GM23338 (cell line): Measurements from ENCODE around the gene MFAP3. TPM values are rescaled to one million over a fixed set of nuclear protein-coding genes. Genes with fewer than 3 reads are reported as not detected.

ENCODE experiments used
- ATAC-seq: fragments of 200-7000 bp; cut with Tn5 transposase; 3 replicates; pipeline ENCODE4 v1.9.1; 2020
- DNase-seq: peaks from one replicate; pipeline ENCODE4 v3.0.0-alpha.2; 2015; ENCODE audit warnings: low spot score
- H2AFZ ChIP-seq: fragments of 200-600 bp; sonication (generic); 2 replicates; pipeline ENCODE4 v1.8.0; 2016; ENCODE audit warnings: antibody characterized with exemption, mild to moderate bottlenecking, moderate library complexity
- H3F3A ChIP-seq: fragments of 200-600 bp; sonication (generic); replicated peaks from 2 replicates; pipeline ENCODE4 v1.8.0; 2017; ENCODE audit warnings: antibody characterized with exemption, mixed run types, low read depth
- H3K27ac ChIP-seq: fragments of 200-600 bp; sonication (generic); 2 replicates; pipeline ENCODE4 v1.6.1; 2016; ENCODE audit warnings: low read depth
- H3K27me3 ChIP-seq: fragments of 200-600 bp; sonication (generic); 2 replicates; pipeline ENCODE4 v1.8.0; 2016; ENCODE audit warnings: mild to moderate bottlenecking, mixed run types, moderate library complexity; ENCODE audit not compliant: insufficient read depth
- H3K36me3 ChIP-seq: fragments of 200-600 bp; sonication (generic); 2 replicates; pipeline ENCODE4 v1.8.0; 2016; ENCODE audit warnings: mild to moderate bottlenecking; ENCODE audit not compliant: insufficient read depth
- H3K4me1 ChIP-seq: fragments of 200-600 bp; sonication (generic); 2 replicates; pipeline ENCODE4 v1.8.0; 2016; ENCODE audit warnings: mild to moderate bottlenecking, moderate library complexity; ENCODE audit not compliant: insufficient read depth
- H3K4me2 ChIP-seq: fragments of 200-600 bp; sonication (generic); 2 replicates; pipeline ENCODE4 v1.7.1; 2017; ENCODE audit warnings: mixed run types
- H3K4me3 ChIP-seq: fragments of 200-600 bp; sonication (generic); 2 replicates; pipeline ENCODE4 v1.6.1; 2016; ENCODE audit warnings: mixed run types
- H3K79me2 ChIP-seq: fragments of 200-600 bp; sonication (generic); replicated peaks from 2 replicates; pipeline ENCODE4 v1.8.0; 2017; ENCODE audit warnings: mild to moderate bottlenecking; ENCODE audit not compliant: insufficient read depth
- H3K9me2 ChIP-seq: fragments of 200-600 bp; sonication (generic); 2 replicates; pipeline ENCODE4 v1.8.0; 2017; ENCODE audit not compliant: insufficient read depth
- H4K20me1 ChIP-seq: fragments of 200-600 bp; sonication (generic); replicated peaks from 2 replicates; pipeline ENCODE4 v1.8.0; 2017; ENCODE audit warnings: mild to moderate bottlenecking; ENCODE audit not compliant: insufficient read depth
- H3K27ac Mint-ChIP-seq: 2 replicates; pipeline ENCODE4 v1.8.0; 2020; ENCODE audit warnings: inconsistent platforms, mild to moderate bottlenecking, moderate library complexity, mixed read lengths
- H3K27me3 Mint-ChIP-seq: 3 replicates; pipeline ENCODE4 v1.8.0; 2022; ENCODE audit warnings: low read depth, mild to moderate bottlenecking, moderate library complexity, mixed read lengths, inconsistent platforms; ENCODE audit not compliant: insufficient read depth, poor library complexity
- H3K36me3 Mint-ChIP-seq: 3 replicates; pipeline ENCODE4 v1.8.0; 2021; ENCODE audit warnings: low read depth, mild to moderate bottlenecking, inconsistent platforms, moderate library complexity, mixed read lengths
- H3K4me1 Mint-ChIP-seq: 3 replicates; pipeline ENCODE4 v1.8.0; 2020; ENCODE audit warnings: mild to moderate bottlenecking, inconsistent platforms, mixed read lengths
- H3K4me3 Mint-ChIP-seq: 3 replicates; pipeline ENCODE4 v1.8.0; 2021; ENCODE audit warnings: moderate library complexity, mild to moderate bottlenecking, inconsistent platforms, mixed read lengths
- H3K9me3 Mint-ChIP-seq: 3 replicates; pipeline ENCODE4 v1.8.0; 2020; ENCODE audit warnings: moderate library complexity, mild to moderate bottlenecking, inconsistent platforms, mixed read lengths
- CREB1 ChIP-seq: fragments of 250-450 bp; sonication (Bioruptor Pico); IDR thresholded peaks from 2 replicates; pipeline ENCODE4 v1.5.0; 2020; ENCODE audit warnings: low read depth, mild to moderate bottlenecking, moderate library complexity
- JUNB ChIP-seq: IDR thresholded peaks from one replicate; pipeline ENCODE4 v1.6.1; 2016; ENCODE audit warnings: antibody characterized with exemption; ENCODE audit not compliant: unreplicated experiment
- STAT1 ChIP-seq: IDR thresholded peaks from one replicate; pipeline ENCODE4 v1.6.1; 2016; ENCODE audit warnings: antibody characterized with exemption; ENCODE audit not compliant: unreplicated experiment
- ZNF114 ChIP-seq: fragments of 250-450 bp; sonication (Bioruptor Pico); IDR thresholded peaks from 2 replicates; pipeline ENCODE4 v1.5.0; 2020; ENCODE audit warnings: mild to moderate bottlenecking, moderate library complexity
- ZNF462 ChIP-seq: fragments of 250-450 bp; sonication (Bioruptor Pico); IDR thresholded peaks from 2 replicates; pipeline ENCODE4 v1.5.0; 2020; ENCODE audit warnings: mild to moderate bottlenecking, moderate library complexity
- polyA plus RNA-seq: library from polyadenylated mRNA; unstranded; fragments of >200 nt; fragmentation: Nextera tagmentation; extraction: Ambion mirVana; gene quantifications from 2 replicates; pipeline ENCODE4 v1.2.1, GENCODE V29; 2016
- total RNA-seq: library from RNA; depleted of rRNA; stranded (reverse); fragments of >200 nt; shearing (Covaris generic); gene quantifications from 2 replicates; pipeline ENCODE4 v1.2.3, GENCODE V29; 2014

MFAP3 gene
- total and polyA plus RNA-seq, 2 experiments from 2014 or later, result 2.9 to 47.5 TPM

GRCh38 chr5:154101184-154101583 lies 62.4 kb downstream of the MFAP3 start:
- H3K27ac ChIP-seq, result no peak overlapping the region
- H3K4me1 ChIP-seq, result 0 out of 2 replicates have a peak, but pooled peaks cover 3% of the 10 kb centered on the region
- no peak overlapping the region for H2AFZ ChIP-seq
- no peak for ATAC-seq
- H3K9me3 Mint-ChIP-seq, result no peaks in the 10 kb centered on the region
- no peak for DNase-seq
- peaks cover 8% of the 10 kb centered on the region for H3K9me2 ChIP-seq
- H3K4me3 Mint-ChIP-seq, result no peak overlapping the region
- no peak for TF ChIP-seq ZNF114 (CRISPR knock-in tag)
- TF ChIP-seq ZNF462 (CRISPR knock-in tag), result no peak
- H3K4me2 ChIP-seq, result no peak overlapping the region
- H3K27me3 Mint-ChIP-seq, result peaks cover 5% of the 10 kb centered on the region
- no peaks in the 10 kb centered on the region for H3K36me3 ChIP-seq
- H3F3A ChIP-seq, result no peaks in the 10 kb centered on the region
- no peaks in the 10 kb centered on the region for H3K79me2 ChIP-seq
- H4K20me1 ChIP-seq, result no peaks in the 10 kb centered on the region
- H3K4me1 Mint-ChIP-seq, result peaks cover 5% of the 10 kb centered on the region; the same call in 2 of the 3 replicates
- no peak overlapping the region for H3K27ac Mint-ChIP-seq
- no peak overlapping the region for H3K4me3 ChIP-seq
- no peaks in the 10 kb centered on the region for H3K36me3 Mint-ChIP-seq
- no peaks in the 10 kb centered on the region for H3K27me3 ChIP-seq

GRCh38 chr5:154103233-154103632 lies 64.5 kb downstream of the MFAP3 start:
- no peak overlapping the region for H3K4me3 Mint-ChIP-seq
- no peaks in the 10 kb centered on the region for H3K9me3 Mint-ChIP-seq
- no peak overlapping the region for H3K27ac ChIP-seq
- H4K20me1 ChIP-seq, result no peaks in the 10 kb centered on the region
- H2AFZ ChIP-seq, result peak overlapping the region; percentile 66
- ATAC-seq (no peak), DNase-seq (no peak)
- H3K27ac Mint-ChIP-seq, result no peak overlapping the region
- no peak overlapping the region for H3K4me3 ChIP-seq
- H3F3A ChIP-seq, result no peaks in the 10 kb centered on the region; the same call in 1 of the 2 replicates
- no peaks in the 10 kb centered on the region for H3K36me3 Mint-ChIP-seq
- peaks cover 22% of the 10 kb centered on the region for H3K4me1 Mint-ChIP-seq
- no peaks in the 10 kb centered on the region for H3K36me3 ChIP-seq
- no peaks in the 10 kb centered on the region for H3K79me2 ChIP-seq
- no peak overlapping the region for H3K4me2 ChIP-seq
- H3K9me2 ChIP-seq, result peaks cover 10% of the 10 kb centered on the region
- peaks cover 14% of the 10 kb centered on the region for H3K4me1 ChIP-seq
- no peaks in the 10 kb centered on the region for H3K27me3 ChIP-seq
- H3K27me3 Mint-ChIP-seq, result peaks cover 7% of the 10 kb centered on the region
- no peak for TF ChIP-seq CREB1 (CRISPR knock-in tag)
- TF ChIP-seq JUNB, result no peak
- no peak for TF ChIP-seq STAT1
- no peak for TF ChIP-seq ZNF462 (CRISPR knock-in tag)
